GM23338 (cell line): Measurements from ENCODE around the gene CELSR1.

Experiments used
- CREB1 ChIP-seq: fragments of 250-450 bp; sonication (Bioruptor Pico); IDR thresholded peaks from 2 replicates; pipeline ENCODE4 v1.5.0; 2020; ENCODE audit warnings: low read depth, mild to moderate bottlenecking, moderate library complexity
- ETS1 ChIP-seq: IDR thresholded peaks from 2 replicates; pipeline ENCODE4 v1.6.1; 2016; ENCODE audit warnings: antibody characterized with exemption
- EZH2 ChIP-seq: fragments of 200-600 bp; sonication (generic); IDR thresholded peaks from one replicate; pipeline ENCODE4 v1.8.0; 2017; ENCODE audit warnings: antibody characterized with exemption, mild to moderate bottlenecking, low read depth; ENCODE audit not compliant: unreplicated experiment
- EZH2phosphoT487 ChIP-seq: fragments of 200-600 bp; sonication (generic); IDR thresholded peaks from one replicate; pipeline ENCODE4 v1.8.1; 2018; ENCODE audit warnings: antibody characterized with exemption; ENCODE audit not compliant: unreplicated experiment
- JUNB ChIP-seq: IDR thresholded peaks from one replicate; pipeline ENCODE4 v1.6.1; 2016; ENCODE audit warnings: antibody characterized with exemption; ENCODE audit not compliant: unreplicated experiment
- NANOG ChIP-seq: IDR thresholded peaks from 2 replicates; pipeline ENCODE4 v1.6.1; 2016; ENCODE audit warnings: antibody characterized with exemption, borderline replicate concordance
- POLR2AphosphoS5 ChIP-seq: IDR thresholded peaks from 2 replicates; pipeline ENCODE4 v1.6.1; 2016; ENCODE audit warnings: antibody characterized with exemption, low read depth
- REST ChIP-seq: IDR thresholded peaks from one replicate; pipeline ENCODE4 v1.6.1; 2018; ENCODE audit warnings: antibody characterized with exemption; ENCODE audit not compliant: unreplicated experiment
- STAT1 ChIP-seq: IDR thresholded peaks from one replicate; pipeline ENCODE4 v1.6.1; 2016; ENCODE audit warnings: antibody characterized with exemption; ENCODE audit not compliant: unreplicated experiment
- ZNF114 ChIP-seq: fragments of 250-450 bp; sonication (Bioruptor Pico); IDR thresholded peaks from 2 replicates; pipeline ENCODE4 v1.5.0; 2020; ENCODE audit warnings: mild to moderate bottlenecking, moderate library complexity
- ZNF331 ChIP-seq: fragments of 250-450 bp; sonication (Bioruptor Pico); IDR thresholded peaks from 2 replicates; pipeline ENCODE4 v1.5.0; 2020; ENCODE audit warnings: low read depth, mild to moderate bottlenecking, moderate library complexity
- TF ChIP-seq, protein P1 (sequence below), 2 experiments: fragments of 200-600 bp in 1 of 2; sonication (generic) in 1 of 2; conservative IDR thresholded peaks; 2 replicates each; pipeline versions ENCODE4 v1.5.1 to v1.6.1; 2016 to 2017; ENCODE audit warnings: antibody characterized with exemption in 2 of 2, low read depth in 2 of 2, mild to moderate bottlenecking in 2 of 2, moderate library complexity in 1 of 2
- TF ChIP-seq, protein P2 (sequence below): fragments of 250-450 bp; sonication (Bioruptor Pico); IDR thresholded peaks from 2 replicates; pipeline ENCODE4 v1.5.0; 2020; ENCODE audit warnings: mild to moderate bottlenecking, moderate library complexity

DNA sequence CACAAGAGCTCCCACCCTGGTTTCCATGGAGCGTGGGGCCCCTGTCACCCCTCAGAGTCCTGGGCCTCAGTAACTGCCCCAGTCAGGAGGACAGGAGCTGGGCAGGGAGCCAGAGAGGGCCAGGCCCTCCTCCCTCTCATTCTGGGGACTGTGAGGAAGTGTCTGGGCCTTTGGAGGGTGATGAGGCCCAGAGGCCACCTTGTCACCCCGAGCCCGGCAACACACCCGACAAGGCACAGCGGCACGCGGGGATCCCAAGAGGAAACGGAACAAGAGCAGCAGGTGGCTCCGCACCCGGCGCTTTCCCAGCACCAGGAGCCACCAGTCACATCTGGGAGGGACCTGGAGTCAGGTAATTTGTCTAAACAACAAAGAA lies 72.1 kb downstream of the CELSR1 start:
- no peak for TF ChIP-seq REST
- TF ChIP-seq, protein P1, sequence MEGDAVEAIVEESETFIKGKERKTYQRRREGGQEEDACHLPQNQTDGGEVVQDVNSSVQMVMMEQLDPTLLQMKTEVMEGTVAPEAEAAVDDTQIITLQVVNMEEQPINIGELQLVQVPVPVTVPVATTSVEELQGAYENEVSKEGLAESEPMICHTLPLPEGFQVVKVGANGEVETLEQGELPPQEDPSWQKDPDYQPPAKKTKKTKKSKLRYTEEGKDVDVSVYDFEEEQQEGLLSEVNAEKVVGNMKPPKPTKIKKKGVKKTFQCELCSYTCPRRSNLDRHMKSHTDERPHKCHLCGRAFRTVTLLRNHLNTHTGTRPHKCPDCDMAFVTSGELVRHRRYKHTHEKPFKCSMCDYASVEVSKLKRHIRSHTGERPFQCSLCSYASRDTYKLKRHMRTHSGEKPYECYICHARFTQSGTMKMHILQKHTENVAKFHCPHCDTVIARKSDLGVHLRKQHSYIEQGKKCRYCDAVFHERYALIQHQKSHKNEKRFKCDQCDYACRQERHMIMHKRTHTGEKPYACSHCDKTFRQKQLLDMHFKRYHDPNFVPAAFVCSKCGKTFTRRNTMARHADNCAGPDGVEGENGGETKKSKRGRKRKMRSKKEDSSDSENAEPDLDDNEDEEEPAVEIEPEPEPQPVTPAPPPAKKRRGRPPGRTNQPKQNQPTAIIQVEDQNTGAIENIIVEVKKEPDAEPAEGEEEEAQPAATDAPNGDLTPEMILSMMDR (conservative IDR thresholded peaks at IDR 0.05; ENCODE audit: low read depth in 2 of 2) = no peak
- TF ChIP-seq EZH2 = no peak
- TF ChIP-seq, protein P2, sequence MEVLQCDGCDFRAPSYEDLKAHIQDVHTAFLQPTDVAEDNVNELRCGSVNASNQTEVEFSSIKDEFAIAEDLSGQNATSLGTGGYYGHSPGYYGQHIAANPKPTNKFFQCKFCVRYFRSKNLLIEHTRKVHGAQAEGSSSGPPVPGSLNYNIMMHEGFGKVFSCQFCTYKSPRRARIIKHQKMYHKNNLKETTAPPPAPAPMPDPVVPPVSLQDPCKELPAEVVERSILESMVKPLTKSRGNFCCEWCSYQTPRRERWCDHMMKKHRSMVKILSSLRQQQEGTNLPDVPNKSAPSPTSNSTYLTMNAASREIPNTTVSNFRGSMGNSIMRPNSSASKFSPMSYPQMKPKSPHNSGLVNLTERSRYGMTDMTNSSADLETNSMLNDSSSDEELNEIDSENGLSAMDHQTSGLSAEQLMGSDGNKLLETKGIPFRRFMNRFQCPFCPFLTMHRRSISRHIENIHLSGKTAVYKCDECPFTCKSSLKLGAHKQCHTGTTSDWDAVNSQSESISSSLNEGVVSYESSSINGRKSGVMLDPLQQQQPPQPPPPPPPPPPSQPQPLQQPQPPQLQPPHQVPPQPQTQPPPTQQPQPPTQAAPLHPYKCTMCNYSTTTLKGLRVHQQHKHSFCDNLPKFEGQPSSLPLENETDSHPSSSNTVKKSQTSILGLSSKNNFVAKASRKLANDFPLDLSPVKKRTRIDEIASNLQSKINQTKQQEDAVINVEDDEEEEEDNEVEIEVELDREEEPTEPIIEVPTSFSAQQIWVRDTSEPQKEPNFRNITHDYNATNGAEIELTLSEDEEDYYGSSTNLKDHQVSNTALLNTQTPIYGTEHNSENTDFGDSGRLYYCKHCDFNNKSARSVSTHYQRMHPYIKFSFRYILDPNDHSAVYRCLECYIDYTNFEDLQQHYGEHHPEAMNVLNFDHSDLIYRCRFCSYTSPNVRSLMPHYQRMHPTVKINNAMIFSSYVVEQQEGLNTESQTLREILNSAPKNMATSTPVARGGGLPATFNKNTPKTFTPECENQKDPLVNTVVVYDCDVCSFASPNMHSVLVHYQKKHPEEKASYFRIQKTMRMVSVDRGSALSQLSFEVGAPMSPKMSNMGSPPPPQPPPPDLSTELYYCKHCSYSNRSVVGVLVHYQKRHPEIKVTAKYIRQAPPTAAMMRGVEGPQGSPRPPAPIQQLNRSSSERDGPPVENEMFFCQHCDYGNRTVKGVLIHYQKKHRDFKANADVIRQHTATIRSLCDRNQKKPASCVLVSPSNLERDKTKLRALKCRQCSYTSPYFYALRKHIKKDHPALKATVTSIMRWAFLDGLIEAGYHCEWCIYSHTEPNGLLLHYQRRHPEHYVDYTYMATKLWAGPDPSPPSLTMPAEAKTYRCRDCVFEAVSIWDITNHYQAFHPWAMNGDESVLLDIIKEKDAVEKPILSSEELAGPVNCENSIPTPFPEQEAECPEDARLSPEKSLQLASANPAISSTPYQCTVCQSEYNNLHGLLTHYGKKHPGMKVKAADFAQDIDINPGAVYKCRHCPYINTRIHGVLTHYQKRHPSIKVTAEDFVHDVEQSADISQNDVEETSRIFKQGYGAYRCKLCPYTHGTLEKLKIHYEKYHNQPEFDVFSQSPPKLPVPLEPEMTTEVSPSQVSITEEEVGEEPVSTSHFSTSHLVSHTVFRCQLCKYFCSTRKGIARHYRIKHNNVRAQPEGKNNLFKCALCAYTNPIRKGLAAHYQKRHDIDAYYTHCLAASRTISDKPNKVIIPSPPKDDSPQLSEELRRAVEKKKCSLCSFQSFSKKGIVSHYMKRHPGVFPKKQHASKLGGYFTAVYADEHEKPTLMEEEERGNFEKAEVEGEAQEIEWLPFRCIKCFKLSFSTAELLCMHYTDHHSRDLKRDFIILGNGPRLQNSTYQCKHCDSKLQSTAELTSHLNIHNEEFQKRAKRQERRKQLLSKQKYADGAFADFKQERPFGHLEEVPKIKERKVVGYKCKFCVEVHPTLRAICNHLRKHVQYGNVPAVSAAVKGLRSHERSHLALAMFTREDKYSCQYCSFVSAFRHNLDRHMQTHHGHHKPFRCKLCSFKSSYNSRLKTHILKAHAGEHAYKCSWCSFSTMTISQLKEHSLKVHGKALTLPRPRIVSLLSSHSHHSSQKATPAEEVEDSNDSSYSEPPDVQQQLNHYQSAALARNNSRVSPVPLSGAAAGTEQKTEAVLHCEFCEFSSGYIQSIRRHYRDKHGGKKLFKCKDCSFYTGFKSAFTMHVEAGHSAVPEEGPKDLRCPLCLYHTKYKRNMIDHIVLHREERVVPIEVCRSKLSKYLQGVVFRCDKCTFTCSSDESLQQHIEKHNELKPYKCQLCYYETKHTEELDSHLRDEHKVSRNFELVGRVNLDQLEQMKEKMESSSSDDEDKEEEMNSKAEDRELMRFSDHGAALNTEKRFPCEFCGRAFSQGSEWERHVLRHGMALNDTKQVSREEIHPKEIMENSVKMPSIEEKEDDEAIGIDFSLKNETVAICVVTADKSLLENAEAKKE (CRISPR knock-in tag) = no peak
- no peak for TF ChIP-seq POLR2AphosphoS5
- TF ChIP-seq ZNF114 (CRISPR knock-in tag) = no peak
- TF ChIP-seq EZH2phosphoT487 = no peak
- TF ChIP-seq JUNB = no peak
- TF ChIP-seq NANOG = no peak
- TF ChIP-seq STAT1 = no peak
- TF ChIP-seq ZNF331 (CRISPR knock-in tag) = no peak
- no peak for TF ChIP-seq CREB1 (CRISPR knock-in tag)
- no peak for TF ChIP-seq ETS1
